DND-41 (cell line): Measurements from ENCODE around the gene SBF1.

Experiments used
- ATAC-seq: fragments of 200-7000 bp; cut with Tn5 transposase; 3 replicates; pipeline ENCODE4 v1.9.1; 2021; ENCODE audit warnings: low read depth; ENCODE audit not compliant: insufficient read depth
- DNase-seq: peaks from one replicate; pipeline ENCODE4 v3.0.0-alpha.2; 2020
- H2AFZ ChIP-seq: 2 replicates; pipeline ENCODE4 v1.6.0; 2012; ENCODE audit warnings: low read depth, low read length
- H3K27ac ChIP-seq: 2 replicates; pipeline ENCODE4 v1.5.1; 2012; ENCODE audit warnings: low read length, inconsistent platforms
- H3K27me3 ChIP-seq: fragments of 200-600 bp; sonication (generic); 2 replicates; pipeline ENCODE4 v1.6.0; 2012; ENCODE audit warnings: low read length, mild to moderate bottlenecking, inconsistent platforms; ENCODE audit not compliant: insufficient read depth, poor library complexity
- H3K36me3 ChIP-seq: 2 replicates; pipeline ENCODE4 v1.5.1; 2012; ENCODE audit warnings: low read length, inconsistent platforms; ENCODE audit not compliant: insufficient read depth
- H3K4me1 ChIP-seq: 2 replicates; pipeline ENCODE4 v1.5.1; 2012; ENCODE audit warnings: mild to moderate bottlenecking, low read length; ENCODE audit not compliant: insufficient read depth
- H3K4me2 ChIP-seq: 2 replicates; pipeline ENCODE4 v1.6.0; 2012; ENCODE audit warnings: mild to moderate bottlenecking, moderate library complexity, low read length, inconsistent platforms; ENCODE audit not compliant: insufficient read depth
- H3K4me3 ChIP-seq, 2 experiments: fragments of 200-600 bp in 1 of 2; shearing (Covaris generic) in 1 of 2; 2 replicates each; pipeline ENCODE4 v1.5.1; 2012 to 2016; ENCODE audit warnings: inconsistent platforms in 2 of 2, low read length in 2 of 2, mild to moderate bottlenecking in 2 of 2, low read depth in 1 of 2, moderate library complexity in 1 of 2
- H3K79me2 ChIP-seq: 2 replicates; pipeline ENCODE4 v1.6.0; 2012; ENCODE audit warnings: low read length, inconsistent platforms; ENCODE audit not compliant: insufficient read depth
- H3K9ac ChIP-seq: 2 replicates; pipeline ENCODE4 v1.6.0; 2012; ENCODE audit warnings: low read depth, mild to moderate bottlenecking, inconsistent platforms, low read length, moderate library complexity
- H3K9me3 ChIP-seq: 2 replicates; pipeline ENCODE4 v1.5.1; 2012; ENCODE audit warnings: low read length, moderate library complexity, mild to moderate bottlenecking, inconsistent platforms; ENCODE audit not compliant: insufficient read depth, severe bottlenecking
- H4K20me1 ChIP-seq: 2 replicates; pipeline ENCODE4 v1.6.0; 2012; ENCODE audit warnings: low read length; ENCODE audit not compliant: insufficient read depth
- EZH2 ChIP-seq: IDR thresholded peaks from 3 replicates; pipeline ENCODE4 v1.6.1; 2012; ENCODE audit warnings: borderline replicate concordance, low read depth, mild to moderate bottlenecking, moderate library complexity, low read length, inconsistent platforms; ENCODE audit not compliant: severe bottlenecking
- TF ChIP-seq, protein P1 (sequence below): IDR thresholded peaks from 2 replicates; pipeline ENCODE4 v1.5.1; 2012; ENCODE audit warnings: borderline replicate concordance, low read length, moderate library complexity, mild to moderate bottlenecking; ENCODE audit not compliant: poor library complexity, severe bottlenecking; ENCODE audit errors: extremely low read depth

The SBF1 gene

GRCh38 chr22:50490531-50491308 lies 15.9 kb upstream of the SBF1 start:
- H4K20me1 ChIP-seq: no peaks in the 10 kb centered on the region
- H3K27me3 ChIP-seq: no peaks in the 10 kb centered on the region
- no peaks in the 10 kb centered on the region for H3K36me3 ChIP-seq
- no peak for TF ChIP-seq EZH2
- no peaks in the 10 kb centered on the region for H3K9me3 ChIP-seq
- H3K9ac ChIP-seq: no peak overlapping the region
- no peak overlapping the region for H3K27ac ChIP-seq
- H3K79me2 ChIP-seq: no peaks in the 10 kb centered on the region
- H2AFZ ChIP-seq: no peak overlapping the region
- ATAC-seq (no peak), DNase-seq (no peak)
- no peaks in the 10 kb centered on the region for H3K4me1 ChIP-seq
- H3K4me3 ChIP-seq: no peak overlapping the region
- no peak overlapping the region for H3K4me2 ChIP-seq

DNA sequence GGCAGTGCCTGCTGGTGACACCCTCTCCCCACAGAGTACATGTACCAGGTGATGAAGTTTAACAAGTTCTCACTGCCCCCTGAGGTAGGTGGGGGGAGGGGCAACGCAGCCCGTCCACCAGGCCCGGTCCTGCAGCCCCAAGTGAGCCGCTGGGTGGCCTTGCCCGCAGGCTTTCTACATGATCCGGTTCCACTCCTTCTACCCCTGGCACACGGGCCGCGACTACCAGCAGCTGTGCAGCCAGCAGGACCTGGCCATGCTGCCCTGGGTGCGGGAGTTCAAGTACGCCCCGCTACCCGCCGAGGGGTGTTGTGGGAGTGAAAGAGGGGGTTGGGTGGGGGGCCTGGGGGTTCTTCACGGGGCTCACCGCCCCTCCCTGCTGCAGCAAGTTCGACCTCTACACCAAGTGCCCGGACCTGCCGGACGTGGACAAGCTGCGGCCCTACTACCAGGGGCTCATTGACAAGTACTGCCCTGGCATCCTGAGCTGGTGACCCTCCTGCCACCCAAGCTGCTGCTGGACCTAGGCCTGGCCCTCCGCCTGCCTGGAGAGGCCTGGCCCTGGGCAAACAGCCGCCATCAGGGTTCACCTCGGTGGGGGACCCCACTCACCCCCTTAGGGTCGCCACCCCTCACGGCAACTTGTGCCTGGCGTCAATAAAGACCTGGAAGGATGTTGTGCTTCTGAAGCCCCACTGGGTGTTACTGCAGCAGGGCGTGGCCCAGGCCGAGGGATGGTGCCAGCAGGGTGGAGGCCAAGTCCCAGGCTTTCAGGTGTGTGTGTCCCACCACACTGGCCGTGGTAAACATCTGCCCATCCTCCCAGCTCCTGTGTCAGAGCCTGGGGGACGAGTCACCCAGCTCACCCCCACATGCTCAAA lies 14.8 kb upstream of the SBF1 start:
- Histone ChIP-seq H3K4me3 (no peak overlapping the region), H4K20me1 (no peaks in the 10 kb centered on the region), H2AFZ (no peak overlapping the region), H3K27ac (no peak overlapping the region), H3K27me3 (no peaks in the 10 kb centered on the region), H3K79me2 (no peaks in the 10 kb centered on the region), H3K9ac (no peak overlapping the region), H3K9me3 (no peaks in the 10 kb centered on the region), H3K4me2 (no peak overlapping the region), H3K36me3 (no peaks in the 10 kb centered on the region), H3K4me1 (no peaks in the 10 kb centered on the region)
- ATAC-seq: no peak
- no peak for DNase-seq
- TF ChIP-seq, protein P1, sequence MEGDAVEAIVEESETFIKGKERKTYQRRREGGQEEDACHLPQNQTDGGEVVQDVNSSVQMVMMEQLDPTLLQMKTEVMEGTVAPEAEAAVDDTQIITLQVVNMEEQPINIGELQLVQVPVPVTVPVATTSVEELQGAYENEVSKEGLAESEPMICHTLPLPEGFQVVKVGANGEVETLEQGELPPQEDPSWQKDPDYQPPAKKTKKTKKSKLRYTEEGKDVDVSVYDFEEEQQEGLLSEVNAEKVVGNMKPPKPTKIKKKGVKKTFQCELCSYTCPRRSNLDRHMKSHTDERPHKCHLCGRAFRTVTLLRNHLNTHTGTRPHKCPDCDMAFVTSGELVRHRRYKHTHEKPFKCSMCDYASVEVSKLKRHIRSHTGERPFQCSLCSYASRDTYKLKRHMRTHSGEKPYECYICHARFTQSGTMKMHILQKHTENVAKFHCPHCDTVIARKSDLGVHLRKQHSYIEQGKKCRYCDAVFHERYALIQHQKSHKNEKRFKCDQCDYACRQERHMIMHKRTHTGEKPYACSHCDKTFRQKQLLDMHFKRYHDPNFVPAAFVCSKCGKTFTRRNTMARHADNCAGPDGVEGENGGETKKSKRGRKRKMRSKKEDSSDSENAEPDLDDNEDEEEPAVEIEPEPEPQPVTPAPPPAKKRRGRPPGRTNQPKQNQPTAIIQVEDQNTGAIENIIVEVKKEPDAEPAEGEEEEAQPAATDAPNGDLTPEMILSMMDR: no peak
- no peak for TF ChIP-seq EZH2

DNA sequence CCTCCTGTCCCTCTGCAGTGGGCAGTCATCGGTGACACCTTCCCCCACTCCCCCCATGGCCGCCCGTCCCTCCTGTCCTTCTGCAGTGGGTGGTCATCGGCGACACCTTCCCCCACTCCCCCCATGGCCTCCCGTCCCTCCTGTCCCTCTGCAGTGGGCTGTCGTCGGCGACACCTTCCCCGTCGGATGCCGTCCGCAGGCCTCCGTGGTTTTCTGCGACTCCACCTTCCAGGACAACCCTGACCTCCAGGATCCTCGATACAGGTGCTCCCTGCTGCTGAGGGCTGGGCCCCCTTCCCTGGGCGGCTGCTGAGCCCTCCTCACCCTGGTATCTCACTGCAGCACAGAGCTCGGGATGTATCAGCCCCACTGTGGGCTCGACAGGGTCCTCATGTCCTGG lies 14.1 kb upstream of the SBF1 start:
- H3K9me3 ChIP-seq: no peaks in the 10 kb centered on the region
- no peak overlapping the region for H3K4me2 ChIP-seq
- H3K4me1 ChIP-seq: no peaks in the 10 kb centered on the region
- no peak for DNase-seq
- no peak overlapping the region for H3K27ac ChIP-seq
- H3K79me2 ChIP-seq: no peaks in the 10 kb centered on the region
- TF ChIP-seq, protein P1: no peak
- no peak for TF ChIP-seq EZH2
- ATAC-seq: no peak
- H3K36me3 ChIP-seq: no peaks in the 10 kb centered on the region
- no peaks in the 10 kb centered on the region for H4K20me1 ChIP-seq
- no peak overlapping the region for H3K9ac ChIP-seq
- no peak overlapping the region for H2AFZ ChIP-seq
- no peaks in the 10 kb centered on the region for H3K27me3 ChIP-seq
- H3K4me3 ChIP-seq: no peak overlapping the region

DNA sequence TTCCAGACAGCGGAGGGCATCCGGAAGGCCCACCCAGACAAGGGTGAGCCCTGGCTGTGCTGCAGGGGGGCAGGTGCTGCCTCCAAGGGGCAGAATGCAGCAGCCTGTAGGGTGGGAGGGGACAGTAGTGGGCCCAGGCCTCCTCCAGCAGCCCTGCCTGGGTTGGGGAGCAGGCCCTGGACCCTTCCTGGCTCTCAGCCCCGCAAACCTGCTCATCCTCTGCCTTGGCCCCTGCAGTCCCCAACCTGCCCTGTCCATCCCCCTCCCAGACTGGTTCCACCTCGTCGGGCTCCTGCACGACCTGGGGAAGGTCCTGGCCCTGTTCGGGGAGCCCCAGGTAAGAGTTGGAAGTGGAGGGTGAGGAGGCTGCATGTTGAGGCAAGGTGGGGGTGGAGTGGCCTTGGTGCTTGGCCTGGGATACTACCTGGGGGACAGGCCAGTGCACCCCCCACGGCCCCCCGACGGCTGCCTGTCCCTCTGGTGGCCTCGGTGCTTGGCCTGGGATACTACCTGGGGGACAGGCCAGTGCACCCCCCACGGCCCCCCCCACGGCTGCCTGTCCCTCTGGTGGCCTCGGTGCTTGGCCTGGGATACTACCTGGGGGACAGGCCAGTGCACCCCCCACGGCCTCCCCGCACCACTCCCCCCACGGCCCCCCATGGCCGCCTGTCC lies 13.3 kb upstream of the SBF1 start:
- Histone ChIP-seq H4K20me1 (no peaks in the 10 kb centered on the region), H3K9me3 (no peaks in the 10 kb centered on the region), H3K79me2 (no peaks in the 10 kb centered on the region), H3K9ac (no peak overlapping the region), H3K4me2 (no peak overlapping the region), H2AFZ (no peak overlapping the region), H3K36me3 (no peaks in the 10 kb centered on the region), H3K4me3 (no peak overlapping the region), H3K4me1 (no peaks in the 10 kb centered on the region), H3K27me3 (no peaks in the 10 kb centered on the region), H3K27ac (no peak overlapping the region)
- TF ChIP-seq EZH2: no peak
- TF ChIP-seq, protein P1: no peak
- no peak for DNase-seq
- ATAC-seq: no peak
